SU-DHL-6 (cell line): Measurements from ENCODE around the gene PODXL2.

Source experiments
- EZH2phosphoT487 ChIP-seq: fragments of 200-600 bp; sonication (generic), shearing (Covaris generic); conservative IDR thresholded peaks from 2 replicates; pipeline ENCODE4 v1.6.1; 2018; ENCODE audit warnings: mild to moderate bottlenecking, antibody characterized with exemption, low read length, moderate library complexity, mixed read lengths
- TF ChIP-seq, protein P1 (sequence below): fragments of 200-600 bp; sonication (generic); IDR thresholded peaks from one replicate; pipeline ENCODE4 v1.5.1; 2017; ENCODE audit warnings: antibody characterized with exemption, mild to moderate bottlenecking, low read length, moderate library complexity; ENCODE audit not compliant: insufficient read depth, poor library complexity, severe bottlenecking

- TF ChIP-seq, protein P1, sequence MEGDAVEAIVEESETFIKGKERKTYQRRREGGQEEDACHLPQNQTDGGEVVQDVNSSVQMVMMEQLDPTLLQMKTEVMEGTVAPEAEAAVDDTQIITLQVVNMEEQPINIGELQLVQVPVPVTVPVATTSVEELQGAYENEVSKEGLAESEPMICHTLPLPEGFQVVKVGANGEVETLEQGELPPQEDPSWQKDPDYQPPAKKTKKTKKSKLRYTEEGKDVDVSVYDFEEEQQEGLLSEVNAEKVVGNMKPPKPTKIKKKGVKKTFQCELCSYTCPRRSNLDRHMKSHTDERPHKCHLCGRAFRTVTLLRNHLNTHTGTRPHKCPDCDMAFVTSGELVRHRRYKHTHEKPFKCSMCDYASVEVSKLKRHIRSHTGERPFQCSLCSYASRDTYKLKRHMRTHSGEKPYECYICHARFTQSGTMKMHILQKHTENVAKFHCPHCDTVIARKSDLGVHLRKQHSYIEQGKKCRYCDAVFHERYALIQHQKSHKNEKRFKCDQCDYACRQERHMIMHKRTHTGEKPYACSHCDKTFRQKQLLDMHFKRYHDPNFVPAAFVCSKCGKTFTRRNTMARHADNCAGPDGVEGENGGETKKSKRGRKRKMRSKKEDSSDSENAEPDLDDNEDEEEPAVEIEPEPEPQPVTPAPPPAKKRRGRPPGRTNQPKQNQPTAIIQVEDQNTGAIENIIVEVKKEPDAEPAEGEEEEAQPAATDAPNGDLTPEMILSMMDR, result no peak
- no peak for TF ChIP-seq EZH2phosphoT487
Observed at GRCh38 chr3:127676456-127676855, 47.5 kb downstream of the PODXL2 start.
